Measurements from ENCODE around the gene HS6ST1. TPM values are rescaled to one million over a fixed set of nuclear protein-coding genes. Genes with fewer than 3 reads are reported as not detected.

Gene HS6ST1
- total and polyA plus RNA-seq, 2 donors (not counting 3 experiments of a cell fraction or from before 2014, with no cell fraction given): 12.8 to 19.4 TPM

- no peaks in the 10 kb centered on the region for H3K79me2 ChIP-seq (ENCODE audit: control insufficient read depth, insufficient read depth, low read length)
- H3K9me1 ChIP-seq (replicated peaks; ENCODE audit: control insufficient read depth, extremely low read depth, insufficient read depth, low read length): no peaks in the 10 kb centered on the region
- no peak overlapping the region for H3K4me3 ChIP-seq (replicated peaks in 1 of 3; ENCODE audit: insufficient read depth in 1 of 3, low read depth in 1 of 3, low read length in 3 of 3)
- no peaks in the 10 kb centered on the region for H3K36me3 ChIP-seq (ENCODE audit: control insufficient read depth in 2 of 2, extremely low read depth in 1 of 2, insufficient read depth in 2 of 2, low read length in 2 of 2)
- no TSS peak for BruUV-seq (replicated peaks)
- no peak overlapping the region for H3K4me2 ChIP-seq (ENCODE audit: insufficient read depth, low read length)
- DNase-seq (ENCODE audit: low read depth, low spot score) (no peak), FAIRE-seq (no peak)
- TF ChIP-seq MYC (IDR thresholded peaks at IDR 0.05; ENCODE audit: low read depth, low read length) (no peak), GATA2 (IDR thresholded peaks at IDR 0.05; ENCODE audit: insufficient read depth, insufficient read length, low read depth, low read length) (no peak), EZH2 (IDR thresholded peaks at IDR 0.05; ENCODE audit: borderline replicate concordance, low read depth, low read length, severe bottlenecking) (no peak), MAX (IDR thresholded peaks at IDR 0.05; ENCODE audit: insufficient read depth, insufficient read length) (no peak), CTCF (IDR thresholded peaks at IDR 0.05; ENCODE audit: extremely low read depth in 1 of 2, insufficient read depth in 1 of 2, low read depth in 1 of 2, low read length in 2 of 2) (no peak), FOS (IDR thresholded peaks at IDR 0.05; ENCODE audit: borderline replicate concordance, insufficient read depth, low read length) (no peak), JUN (IDR thresholded peaks at IDR 0.05; ENCODE audit: borderline replicate concordance, insufficient read depth, insufficient read length, low read depth) (no peak), POLR2A (IDR thresholded peaks at IDR 0.05; ENCODE audit: low read depth, low read length) (no peak), POLR2AphosphoS5 (IDR thresholded peaks at IDR 0.05; ENCODE audit: insufficient read depth, low read depth, low read length) (no peak)
- ChIA-PET CTCF (interaction anchor here (0.6 to 1.8 kb wide), 2 partner anchors 9 to 53 kb away, joined by 3 to 4 read pairs; no protein-coding TSS in a partner anchor), POLR2A (no interaction called here)
- intact Hi-C loops (cut with micrococcal nuclease): no loop called here
- H4K20me1 ChIP-seq (replicated peaks; ENCODE audit: control insufficient read depth, extremely low read depth, insufficient read depth, low read length): no peaks in the 10 kb centered on the region
- no peaks in the 10 kb centered on the region for H3K27me3 ChIP-seq (ENCODE audit: control insufficient read depth in 2 of 2, insufficient read depth in 2 of 2, low read length in 2 of 2)
- no peaks in the 10 kb centered on the region for H3K9me3 ChIP-seq (replicated peaks; ENCODE audit: control insufficient read depth, insufficient read depth, low read length)
- dilution Hi-C loops (cut with MboI; ENCODE audit: extremely low pct_ligation_motif_present, low sequenced_read_pairs): no loop called here
- no peaks in the 10 kb centered on the region for H3K4me1 ChIP-seq (ENCODE audit: control insufficient read depth, extremely low read depth, insufficient read depth, low read length)
- H3K27ac ChIP-seq (ENCODE audit: insufficient read depth, low read depth, low read length): no peak overlapping the region
- H2AFZ ChIP-seq (ENCODE audit: low read depth, low read length): no peak overlapping the region
- H3K9ac ChIP-seq (replicated peaks; ENCODE audit: extremely low read depth, insufficient read depth, low read length): no peak overlapping the region
Observed at GRCh38 chr2:128291844-128292598, 26.6 kb downstream of the HS6ST1 start.
